GM19043 (cell line): ENCODE results near the gene KRT86.
"Not testable (repeated sequence)": the region's sequence is repeated elsewhere in the genome, so short reads cannot be mapped to it uniquely, and the experiment has no call there.

Experiments used
- ATAC-seq: cut with Tn5 transposase; IDR thresholded peaks from one replicate; pipeline ENCODE4 v1.9.1; 2021; ENCODE audit warnings: low read depth; ENCODE audit not compliant: unreplicated experiment

Gene KRT86

DNA sequence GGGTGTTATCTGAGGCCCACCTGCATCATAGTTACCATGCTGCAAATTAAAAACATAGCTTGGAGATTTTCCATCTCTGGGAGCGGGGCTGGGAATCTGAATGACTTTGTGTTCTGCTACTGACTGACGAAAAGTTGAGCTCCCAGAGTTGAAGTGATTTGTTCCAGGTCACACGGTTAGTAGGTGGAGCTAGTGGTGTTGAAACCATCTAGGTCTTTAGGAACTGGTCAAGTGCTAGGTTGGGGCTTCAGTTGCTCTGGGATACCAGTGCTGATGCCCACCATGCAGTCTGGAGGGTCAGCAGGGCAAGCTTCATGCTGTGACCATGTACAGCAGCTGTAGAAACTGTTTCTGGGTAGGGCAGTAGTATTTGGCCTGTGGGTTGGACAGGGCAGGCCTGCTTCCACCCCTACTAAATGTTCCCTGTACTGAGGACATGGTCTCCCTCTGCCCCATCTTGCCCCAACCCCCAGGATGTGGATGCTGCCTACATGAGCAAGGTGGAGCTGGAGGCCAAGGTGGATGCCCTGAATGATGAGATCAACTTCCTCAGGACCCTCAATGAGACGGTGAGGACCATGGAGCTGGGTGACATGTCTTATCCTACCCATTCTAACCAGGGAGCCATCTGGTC, 36.1 kb upstream of the KRT86 start:
- ATAC-seq, result no peak

GRCh38 chr12:52238916-52239646, 35.4 kb upstream of the KRT86 start:
- ATAC-seq, result no peak

DNA sequence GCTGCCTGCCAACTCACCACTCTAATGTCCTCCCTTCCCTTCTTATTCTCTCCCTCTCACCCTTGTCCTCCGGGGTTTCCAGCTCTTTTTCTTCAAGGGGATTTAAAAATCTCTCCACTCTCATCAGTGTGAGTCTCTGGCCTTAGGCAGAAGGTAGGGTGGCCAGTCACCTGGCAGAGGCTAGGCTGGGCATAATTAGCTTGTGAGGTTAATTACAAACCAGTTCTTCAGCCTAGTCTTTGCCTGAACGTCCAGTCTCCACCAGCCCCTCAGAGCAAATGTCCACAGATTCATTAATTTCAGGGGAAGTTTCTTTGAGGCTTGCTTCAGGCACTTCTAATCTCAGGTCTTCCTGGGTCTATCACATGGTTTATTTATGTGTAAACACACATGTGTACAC, 34.7 kb upstream of the KRT86 start:
- no peak for ATAC-seq

DNA sequence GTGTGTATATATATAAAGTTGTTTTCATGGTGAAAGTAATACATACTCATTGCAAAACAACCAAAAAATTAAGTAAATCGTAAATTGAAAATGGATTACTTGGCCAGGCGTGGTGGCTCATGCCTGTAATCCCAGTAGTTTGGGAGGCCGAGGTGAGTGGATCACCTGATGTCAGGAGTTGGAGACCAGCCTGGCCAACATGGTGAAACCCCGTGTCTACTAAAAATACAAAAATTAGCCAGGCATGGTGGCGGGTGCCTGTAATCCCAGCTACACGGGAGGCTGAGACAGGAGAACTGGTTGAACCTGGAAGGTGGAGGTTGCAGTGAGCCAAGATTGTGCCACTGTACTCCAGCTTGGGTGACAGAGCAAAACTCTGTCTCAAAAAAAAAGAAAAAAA, 34.2 kb upstream of the KRT86 start:
- ATAC-seq, result not testable (repeated sequence)

DNA sequence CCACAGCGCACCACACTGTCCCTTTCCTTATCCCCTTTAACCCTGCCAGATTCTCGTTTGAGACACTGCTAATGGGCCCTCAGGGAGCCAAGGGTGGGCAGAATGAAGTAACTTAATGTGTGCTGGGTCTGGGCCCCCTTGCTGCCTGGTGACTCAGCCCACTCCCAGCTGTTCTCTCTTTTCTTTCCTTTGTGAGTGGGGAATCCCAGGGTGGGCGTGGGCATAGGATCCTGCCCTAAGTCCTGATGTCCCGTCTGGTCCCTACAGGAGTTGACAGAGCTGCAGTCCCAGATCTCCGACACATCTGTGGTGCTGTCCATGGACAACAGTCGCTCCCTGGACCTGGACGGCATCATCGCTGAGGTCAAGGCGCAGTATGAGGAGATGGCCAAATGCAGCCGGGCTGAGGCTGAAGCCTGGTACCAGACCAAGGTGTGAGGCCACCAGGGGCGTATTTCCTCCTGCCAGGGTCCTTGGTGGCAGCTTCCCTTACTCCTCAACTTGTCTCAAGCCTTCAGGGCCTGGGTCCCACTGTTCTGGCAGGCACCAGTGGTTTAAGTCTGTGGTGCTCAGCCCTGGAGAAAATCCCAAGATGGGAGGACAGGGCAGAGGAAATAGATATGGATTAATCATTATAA, 33.1 kb upstream of the KRT86 start:
- no peak for ATAC-seq

DNA sequence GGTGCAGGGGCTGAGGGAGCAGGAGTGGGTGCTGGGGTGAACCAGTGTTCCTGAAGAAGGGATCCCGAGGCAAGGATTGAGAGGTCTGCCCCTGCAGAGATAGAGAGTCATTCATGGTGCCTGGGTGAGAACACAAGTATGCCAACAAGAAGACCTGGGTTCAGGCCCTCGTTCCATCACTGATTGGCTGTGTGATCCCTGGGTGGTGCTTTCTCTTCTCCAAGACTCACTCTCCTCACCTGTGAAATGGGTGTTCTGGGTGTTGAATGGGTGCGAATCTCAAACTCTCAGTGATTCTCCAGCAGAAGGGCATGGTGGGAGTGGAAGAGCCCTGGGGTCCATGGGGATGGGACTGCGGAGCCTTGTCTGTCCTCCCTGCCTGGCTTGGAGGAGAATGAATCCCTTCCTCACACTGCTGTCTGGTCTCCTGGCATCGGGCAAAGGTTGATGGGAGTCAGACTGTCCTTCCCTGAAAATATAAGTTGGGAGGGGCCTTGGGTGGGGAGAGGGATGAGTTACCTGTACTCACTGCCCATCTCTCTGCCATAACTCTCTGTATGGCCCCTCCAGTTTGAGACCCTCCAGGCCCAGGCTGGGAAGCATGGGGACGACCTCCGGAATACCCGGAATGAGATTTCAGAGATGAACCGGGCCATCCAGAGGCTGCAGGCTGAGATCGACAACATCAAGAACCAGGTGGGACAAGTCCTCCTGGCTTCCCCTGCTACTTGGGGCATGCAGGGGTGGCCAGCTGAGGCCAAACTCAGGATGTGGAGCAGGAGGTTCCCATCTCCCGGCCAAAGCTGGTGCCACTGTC, 31.8 kb upstream of the KRT86 start:
- no peak for ATAC-seq

GRCh38 chr12:52243259-52243855, 31.1 kb upstream of the KRT86 start:
- no peak for ATAC-seq

- ATAC-seq, result peak; percentile 93
These were observed 30.4 kb upstream of the KRT86 start for GRCh38 chr12:52243856-52244614.

DNA sequence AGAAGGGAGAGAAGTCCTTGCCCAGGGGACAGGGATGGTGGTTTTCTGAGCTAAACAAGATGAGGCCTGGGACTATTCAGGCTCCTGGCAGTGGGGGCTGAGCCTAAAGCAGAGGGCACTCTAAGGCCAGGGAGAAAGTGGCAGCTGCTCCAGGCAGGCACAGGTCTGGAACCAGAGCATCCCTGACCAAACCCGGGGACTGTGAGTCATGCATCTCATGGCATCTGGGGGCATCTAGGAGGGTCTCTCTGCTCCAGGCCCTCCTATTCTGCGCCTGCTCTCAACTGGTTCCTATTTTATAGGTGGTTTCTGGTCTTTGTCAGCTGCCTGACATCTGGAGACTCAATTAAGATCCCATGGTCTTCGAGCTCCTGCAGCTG, 29.8 kb upstream of the KRT86 start:
- ATAC-seq, result no peak

- no peak for ATAC-seq
These were observed 29.0 kb upstream of the KRT86 start for GRCh38 chr12:52245259-52245961.

GRCh38 chr12:52245962-52246569, 28.4 kb upstream of the KRT86 start:
- no peak for ATAC-seq

- ATAC-seq, result no peak
These were observed 27.5 kb upstream of the KRT86 start for GRCh38 chr12:52246720-52247621.

GRCh38 chr12:52247622-52248540, 26.6 kb upstream of the KRT86 start:
- ATAC-seq, result no peak

GRCh38 chr12:52248541-52249461, 25.6 kb upstream of the KRT86 start:
- no peak for ATAC-seq

DNA sequence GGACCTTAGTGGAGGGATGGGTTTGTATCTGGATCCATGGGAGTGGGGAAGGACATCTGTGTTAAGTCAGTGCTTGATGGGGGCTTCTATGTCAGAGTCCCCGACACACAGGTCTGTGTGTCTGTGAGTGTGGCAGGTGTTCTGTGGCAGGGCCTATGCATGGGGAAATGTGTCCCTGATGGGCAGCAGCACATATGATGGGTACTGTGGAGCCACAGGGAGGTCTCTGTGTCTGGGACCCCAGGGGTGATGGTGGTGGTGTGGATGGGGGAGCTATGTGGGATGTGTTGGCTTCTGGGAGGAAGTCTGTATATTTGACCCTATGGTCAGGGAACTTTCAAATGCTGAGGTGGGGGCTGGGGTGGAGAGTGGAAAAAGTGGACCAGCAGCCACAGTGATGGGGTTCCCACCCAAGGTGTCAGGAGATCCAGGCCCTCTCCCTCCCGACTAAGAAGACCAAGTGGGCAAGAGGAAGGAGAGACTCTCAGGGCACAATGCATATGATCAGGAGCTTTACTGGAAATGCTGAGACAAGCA, 24.9 kb upstream of the KRT86 start:
- ATAC-seq, result no peak
